ENCODE measurements around the gene CNTNAP5.

CNTNAP5 gene

DNA sequence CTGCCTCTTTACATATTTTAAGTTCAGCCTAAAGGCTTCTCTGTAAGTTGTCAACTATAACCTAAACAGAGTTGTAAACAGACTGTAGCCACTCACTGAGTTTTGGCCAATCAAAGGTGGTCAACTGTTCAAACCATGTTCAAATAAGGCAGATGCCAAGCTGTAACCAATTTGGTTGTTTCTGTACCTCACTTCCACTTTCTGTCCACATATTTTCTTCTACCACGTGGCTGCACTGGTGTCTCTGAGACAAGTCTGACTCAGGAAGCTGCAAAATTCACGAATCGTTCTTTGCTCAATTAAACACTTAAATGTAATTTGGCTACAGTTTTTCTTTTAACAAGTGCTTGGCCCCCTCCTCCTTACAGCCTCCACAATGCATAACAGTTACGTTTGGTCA, 555.2 kb downstream of the CNTNAP5 start (continued):
- TF ChIP-seq, protein P1, sequence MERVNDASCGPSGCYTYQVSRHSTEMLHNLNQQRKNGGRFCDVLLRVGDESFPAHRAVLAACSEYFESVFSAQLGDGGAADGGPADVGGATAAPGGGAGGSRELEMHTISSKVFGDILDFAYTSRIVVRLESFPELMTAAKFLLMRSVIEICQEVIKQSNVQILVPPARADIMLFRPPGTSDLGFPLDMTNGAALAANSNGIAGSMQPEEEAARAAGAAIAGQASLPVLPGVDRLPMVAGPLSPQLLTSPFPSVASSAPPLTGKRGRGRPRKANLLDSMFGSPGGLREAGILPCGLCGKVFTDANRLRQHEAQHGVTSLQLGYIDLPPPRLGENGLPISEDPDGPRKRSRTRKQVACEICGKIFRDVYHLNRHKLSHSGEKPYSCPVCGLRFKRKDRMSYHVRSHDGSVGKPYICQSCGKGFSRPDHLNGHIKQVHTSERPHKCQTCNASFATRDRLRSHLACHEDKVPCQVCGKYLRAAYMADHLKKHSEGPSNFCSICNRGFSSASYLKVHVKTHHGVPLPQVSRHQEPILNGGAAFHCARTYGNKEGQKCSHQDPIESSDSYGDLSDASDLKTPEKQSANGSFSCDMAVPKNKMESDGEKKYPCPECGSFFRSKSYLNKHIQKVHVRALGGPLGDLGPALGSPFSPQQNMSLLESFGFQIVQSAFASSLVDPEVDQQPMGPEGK (CRISPR knock-in tag; IDR thresholded peaks at IDR 0.05; ENCODE audit: borderline replicate concordance): no peak
- TF ChIP-seq TOX (CRISPR knock-in tag; IDR thresholded peaks at IDR 0.05; ENCODE audit: borderline replicate concordance) (no peak), ZFP3 (CRISPR knock-in tag; IDR thresholded peaks at IDR 0.05) (no peak), RARB (CRISPR knock-in tag; IDR thresholded peaks at IDR 0.05) (no peak), ISL1 (CRISPR knock-in tag; IDR thresholded peaks at IDR 0.05) (no peak), ZC3H10 (CRISPR knock-in tag; IDR thresholded peaks at IDR 0.05) (no peak), GLIS3 (CRISPR knock-in tag; IDR thresholded peaks at IDR 0.05) (no peak), TCF4 (CRISPR knock-in tag; IDR thresholded peaks at IDR 0.05; ENCODE audit: borderline replicate concordance) (no peak), SNAI2 (CRISPR knock-in tag; IDR thresholded peaks at IDR 0.05) (no peak), PPARA (CRISPR knock-in tag; IDR thresholded peaks at IDR 0.05; ENCODE audit: borderline replicate concordance) (no peak), ZNF565 (CRISPR knock-in tag; conservative IDR thresholded peaks at IDR 0.05; ENCODE audit: low read depth) (no peak), ESRRG (CRISPR knock-in tag; IDR thresholded peaks at IDR 0.05) (no peak), CSDC2 (CRISPR knock-in tag; IDR thresholded peaks at IDR 0.05) (no peak), ZFP30 (CRISPR knock-in tag; IDR thresholded peaks at IDR 0.05) (no peak), ZNF70 (CRISPR knock-in tag; IDR thresholded peaks at IDR 0.05) (no peak)

DNA sequence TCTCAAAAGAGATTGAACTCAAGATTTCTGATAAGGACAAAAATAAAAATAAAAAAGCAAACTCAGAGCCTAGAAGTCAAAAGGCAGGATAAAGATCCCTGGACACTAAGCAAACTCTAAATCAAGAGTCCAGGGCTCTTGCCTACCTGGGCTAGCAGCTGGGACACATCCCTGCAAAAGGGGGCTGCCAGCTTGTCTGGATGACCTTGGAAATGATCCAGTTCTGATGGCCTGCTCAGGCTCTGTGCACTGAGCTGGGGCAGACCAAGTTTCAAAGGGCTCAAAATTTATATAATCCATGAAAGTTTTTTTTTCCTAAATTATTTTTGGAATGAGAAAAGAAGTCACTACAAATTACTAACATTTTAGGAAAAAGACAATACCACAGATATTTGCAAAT, 557.3 kb downstream of the CNTNAP5 start:
- TF ChIP-seq TCF4 (CRISPR knock-in tag; IDR thresholded peaks at IDR 0.05; ENCODE audit: borderline replicate concordance) (no peak), ESRRG (CRISPR knock-in tag; IDR thresholded peaks at IDR 0.05) (no peak), CSDC2 (CRISPR knock-in tag; IDR thresholded peaks at IDR 0.05) (no peak), ZFP30 (CRISPR knock-in tag; IDR thresholded peaks at IDR 0.05) (no peak), RARB (CRISPR knock-in tag; IDR thresholded peaks at IDR 0.05) (no peak), BACH2 (CRISPR knock-in tag; IDR thresholded peaks at IDR 0.05; ENCODE audit: borderline replicate concordance) (no peak)
- TF ChIP-seq, protein P2, sequence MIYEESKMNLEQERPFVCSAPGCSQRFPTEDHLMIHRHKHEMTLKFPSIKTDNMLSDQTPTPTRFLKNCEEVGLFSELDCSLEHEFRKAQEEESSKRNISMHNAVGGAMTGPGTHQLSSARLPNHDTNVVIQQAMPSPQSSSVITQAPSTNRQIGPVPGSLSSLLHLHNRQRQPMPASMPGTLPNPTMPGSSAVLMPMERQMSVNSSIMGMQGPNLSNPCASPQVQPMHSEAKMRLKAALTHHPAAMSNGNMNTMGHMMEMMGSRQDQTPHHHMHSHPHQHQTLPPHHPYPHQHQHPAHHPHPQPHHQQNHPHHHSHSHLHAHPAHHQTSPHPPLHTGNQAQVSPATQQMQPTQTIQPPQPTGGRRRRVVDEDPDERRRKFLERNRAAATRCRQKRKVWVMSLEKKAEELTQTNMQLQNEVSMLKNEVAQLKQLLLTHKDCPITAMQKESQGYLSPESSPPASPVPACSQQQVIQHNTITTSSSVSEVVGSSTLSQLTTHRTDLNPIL (CRISPR knock-in tag; IDR thresholded peaks at IDR 0.05; ENCODE audit: low read depth): no peak
- TF ChIP-seq, protein P3, sequence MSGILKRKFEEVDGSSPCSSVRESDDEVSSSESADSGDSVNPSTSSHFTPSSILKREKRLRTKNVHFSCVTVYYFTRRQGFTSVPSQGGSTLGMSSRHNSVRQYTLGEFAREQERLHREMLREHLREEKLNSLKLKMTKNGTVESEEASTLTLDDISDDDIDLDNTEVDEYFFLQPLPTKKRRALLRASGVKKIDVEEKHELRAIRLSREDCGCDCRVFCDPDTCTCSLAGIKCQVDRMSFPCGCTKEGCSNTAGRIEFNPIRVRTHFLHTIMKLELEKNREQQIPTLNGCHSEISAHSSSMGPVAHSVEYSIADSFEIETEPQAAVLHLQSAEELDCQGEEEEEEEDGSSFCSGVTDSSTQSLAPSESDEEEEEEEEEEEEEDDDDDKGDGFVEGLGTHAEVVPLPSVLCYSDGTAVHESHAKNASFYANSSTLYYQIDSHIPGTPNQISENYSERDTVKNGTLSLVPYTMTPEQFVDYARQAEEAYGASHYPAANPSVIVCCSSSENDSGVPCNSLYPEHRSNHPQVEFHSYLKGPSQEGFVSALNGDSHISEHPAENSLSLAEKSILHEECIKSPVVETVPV (CRISPR knock-in tag; IDR thresholded peaks at IDR 0.05): no peak
- TF ChIP-seq, protein P4, sequence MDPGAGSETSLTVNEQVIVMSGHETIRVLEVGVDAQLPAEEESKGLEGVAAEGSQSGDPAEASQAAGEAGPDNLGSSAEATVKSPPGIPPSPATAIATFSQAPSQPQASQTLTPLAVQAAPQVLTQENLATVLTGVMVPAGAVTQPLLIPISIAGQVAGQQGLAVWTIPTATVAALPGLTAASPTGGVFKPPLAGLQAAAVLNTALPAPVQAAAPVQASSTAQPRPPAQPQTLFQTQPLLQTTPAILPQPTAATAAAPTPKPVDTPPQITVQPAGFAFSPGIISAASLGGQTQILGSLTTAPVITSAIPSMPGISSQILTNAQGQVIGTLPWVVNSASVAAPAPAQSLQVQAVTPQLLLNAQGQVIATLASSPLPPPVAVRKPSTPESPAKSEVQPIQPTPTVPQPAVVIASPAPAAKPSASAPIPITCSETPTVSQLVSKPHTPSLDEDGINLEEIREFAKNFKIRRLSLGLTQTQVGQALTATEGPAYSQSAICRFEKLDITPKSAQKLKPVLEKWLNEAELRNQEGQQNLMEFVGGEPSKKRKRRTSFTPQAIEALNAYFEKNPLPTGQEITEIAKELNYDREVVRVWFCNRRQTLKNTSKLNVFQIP (CRISPR knock-in tag; IDR thresholded peaks at IDR 0.05; ENCODE audit: borderline replicate concordance, low read depth): no peak
- ATAC-seq: no peak

DNA sequence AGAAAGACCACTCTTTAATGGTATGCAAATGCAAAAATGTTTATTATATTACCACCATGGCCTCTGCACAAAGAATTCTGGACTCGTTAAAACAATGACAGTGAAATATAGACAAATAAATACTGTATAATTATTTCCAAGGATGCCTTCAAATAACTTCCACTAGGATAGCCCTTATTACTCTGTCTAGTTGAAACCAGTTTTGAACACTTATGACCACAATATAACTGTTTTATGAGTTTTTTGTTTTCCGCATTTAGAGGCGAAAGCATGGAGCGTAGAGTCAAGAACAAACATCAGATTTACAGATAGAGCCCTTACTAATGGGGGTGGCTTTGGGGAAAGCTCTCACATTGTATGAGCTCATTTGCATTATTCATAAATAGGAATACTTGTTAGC, 559.5 kb downstream of the CNTNAP5 start:
- ATAC-seq: no peak
- no peak for TF ChIP-seq OSR1 (CRISPR knock-in tag; IDR thresholded peaks at IDR 0.05)
- TF ChIP-seq, protein P5, sequence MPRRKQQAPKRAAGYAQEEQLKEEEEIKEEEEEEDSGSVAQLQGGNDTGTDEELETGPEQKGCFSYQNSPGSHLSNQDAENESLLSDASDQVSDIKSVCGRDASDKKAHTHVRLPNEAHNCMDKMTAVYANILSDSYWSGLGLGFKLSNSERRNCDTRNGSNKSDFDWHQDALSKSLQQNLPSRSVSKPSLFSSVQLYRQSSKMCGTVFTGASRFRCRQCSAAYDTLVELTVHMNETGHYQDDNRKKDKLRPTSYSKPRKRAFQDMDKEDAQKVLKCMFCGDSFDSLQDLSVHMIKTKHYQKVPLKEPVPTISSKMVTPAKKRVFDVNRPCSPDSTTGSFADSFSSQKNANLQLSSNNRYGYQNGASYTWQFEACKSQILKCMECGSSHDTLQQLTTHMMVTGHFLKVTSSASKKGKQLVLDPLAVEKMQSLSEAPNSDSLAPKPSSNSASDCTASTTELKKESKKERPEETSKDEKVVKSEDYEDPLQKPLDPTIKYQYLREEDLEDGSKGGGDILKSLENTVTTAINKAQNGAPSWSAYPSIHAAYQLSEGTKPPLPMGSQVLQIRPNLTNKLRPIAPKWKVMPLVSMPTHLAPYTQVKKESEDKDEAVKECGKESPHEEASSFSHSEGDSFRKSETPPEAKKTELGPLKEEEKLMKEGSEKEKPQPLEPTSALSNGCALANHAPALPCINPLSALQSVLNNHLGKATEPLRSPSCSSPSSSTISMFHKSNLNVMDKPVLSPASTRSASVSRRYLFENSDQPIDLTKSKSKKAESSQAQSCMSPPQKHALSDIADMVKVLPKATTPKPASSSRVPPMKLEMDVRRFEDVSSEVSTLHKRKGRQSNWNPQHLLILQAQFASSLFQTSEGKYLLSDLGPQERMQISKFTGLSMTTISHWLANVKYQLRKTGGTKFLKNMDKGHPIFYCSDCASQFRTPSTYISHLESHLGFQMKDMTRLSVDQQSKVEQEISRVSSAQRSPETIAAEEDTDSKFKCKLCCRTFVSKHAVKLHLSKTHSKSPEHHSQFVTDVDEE (CRISPR knock-in tag; IDR thresholded peaks at IDR 0.05): no peak
- TF ChIP-seq ZNF70 (CRISPR knock-in tag; IDR thresholded peaks at IDR 0.05): no peak
- TF ChIP-seq BACH2 (CRISPR knock-in tag; IDR thresholded peaks at IDR 0.05; ENCODE audit: borderline replicate concordance): no peak
- TF ChIP-seq, protein P4 (CRISPR knock-in tag; IDR thresholded peaks at IDR 0.05; ENCODE audit: borderline replicate concordance, low read depth): no peak
- no peak for TF ChIP-seq TOX (CRISPR knock-in tag; IDR thresholded peaks at IDR 0.05; ENCODE audit: borderline replicate concordance)
- TF ChIP-seq GLIS3 (CRISPR knock-in tag; IDR thresholded peaks at IDR 0.05): no peak
- TF ChIP-seq ZNF565 (CRISPR knock-in tag; conservative IDR thresholded peaks at IDR 0.05; ENCODE audit: low read depth): no peak
- no peak for TF ChIP-seq ISL1 (CRISPR knock-in tag; IDR thresholded peaks at IDR 0.05)
- TF ChIP-seq ZFP3 (CRISPR knock-in tag; IDR thresholded peaks at IDR 0.05): no peak

Data from SK-N-SH treated with all-trans-retinoic acid at 6 μM for 48 hours (cell line).